ENCODE data around the gene EVI5.

GRCh38 chr1:92543131-92544055 lies 241.5 kb downstream of the EVI5 start:
- TF ChIP-seq CHD2 (IDR thresholded peaks at IDR 0.05; ENCODE audit: low read length, partially characterized antibody) (no peak), POLR2A (IDR thresholded peaks at IDR 0.05; ENCODE audit: low read length) (no peak), CEBPB (IDR thresholded peaks at IDR 0.05) (no peak)
